Ovary (tissue), 9 donors: Measurements from ENCODE around the gene BMPR2. TPM values are rescaled to one million over a fixed set of nuclear protein-coding genes. Genes with fewer than 3 reads are reported as not detected.

Source experiments
- DNase-seq, 5 donors: peaks; one replicate each; pipeline ENCODE4 v3.0.0-alpha.2; 2019 to 2020
- H3K27ac ChIP-seq, 2 donors: fragments of 200-600 bp; one replicate each; pipeline versions ENCODE4 v1.5.1 to v1.8.0; 2019 to 2022
- H3K27me3 ChIP-seq: fragments of 200-600 bp; one replicate; pipeline ENCODE4 v1.8.0; 2022
- H3K36me3 ChIP-seq: fragments of 200-600 bp; sonication (generic); one replicate; pipeline ENCODE4 v1.5.1; 2019
- H3K4me1 ChIP-seq: one replicate; pipeline ENCODE4 v1.8.1; 2013; ENCODE audit warnings: mild to moderate bottlenecking, moderate library complexity; ENCODE audit not compliant: insufficient read depth
- H3K4me3 ChIP-seq: fragments of 200-600 bp; sonication (generic); one replicate; pipeline ENCODE4 v1.5.1; 2017
- H3K9me3 ChIP-seq, 2 donors: fragments of 200-600 bp in 1 of 2; sonication (generic) in 1 of 2; one replicate each; pipeline versions ENCODE4 v1.5.1 to v1.8.1; 2013 to 2019; ENCODE audit warnings: mild to moderate bottlenecking in 1 of 2, moderate library complexity in 1 of 2
- CTCF ChIP-seq, 3 donors: fragments of 450-650 bp in 2 of 3; fragments of 200-600 bp in 1 of 3; IDR thresholded peaks; one replicate each; pipeline versions ENCODE4 v1.5.1 to v1.8.0; 2016 to 2022; ENCODE audit warnings: antibody characterized with exemption in 3 of 3, mild to moderate bottlenecking in 1 of 3
- EP300 ChIP-seq: sonication (generic); formaldehyde crosslinking; IDR thresholded peaks from one replicate; pipeline ENCODE4 v1.6.1; 2017; ENCODE audit warnings: antibody characterized with exemption
- POLR2A ChIP-seq: fragments of 450-650 bp; IDR thresholded peaks from one replicate; pipeline ENCODE4 v1.6.1; 2017; ENCODE audit warnings: antibody characterized with exemption, mild to moderate bottlenecking, moderate library complexity
- WGBS, 3 donors: extraction: QIAGEN DNeasy Blood & Tissue Kit in 1 of 3; methylation state at CpG; one replicate each; pipeline versions ENCODE4 v1.1.5 to v1.1.7; 2013 to 2017; 5-methylcytosine and 5-hydroxymethylcytosine counted together
- intact Hi-C, 4 donors: fragments of 100-400 bp; cut with DNase I; formaldehyde crosslinking; loops; one replicate each; pipeline versions ENCODE4 v1.11.0 to v1.15.1; 2022 to 2023
- polyA plus RNA-seq, 2 donors: library from polyadenylated mRNA; stranded (reverse); fragments of 200-250 nt in 1 of 2; fragments of 350-450 nt in 1 of 2; fragmentation: Illumina TruSeq in 1 of 2; extraction: RNeasy Lipid Tissue Mini Kit (QIAGEN cat#74804) in 1 of 2; gene quantifications; one replicate each; pipeline ENCODE4 v1.2.3, GENCODE V29; 2013 to 2014
- total RNA-seq, 7 donors: library from RNA; depleted of rRNA in 2 of 7; stranded (reverse); fragments of >200 nt in 2 of 7; fragmentation: NEBNext Ultra II Directional in 3 of 7; extraction: Animal tissue kit (Norgen Biotek cat#: 25700) in 3 of 7; gene quantifications; one replicate each; pipeline versions ENCODE4 v1.1.0 to v1.2.4, GENCODE V29; 2016 to 2023
- donor health status: DM: no; HTN: no; CAD: no; lungs with moderate emphysema.
- donor health status: DM: no; HTN: no; CAD: no.
- donor health status: Bipolar disorder and iron deficiency.
- donor health status: DM: yes; HTN: yes; CAD: no.
- donor health status: DM: no; HTN: no; CAD: no.
- donor health status: DM: yes; HTN: yes; CAD: no.

BMPR2 gene
- total and polyA plus RNA-seq, 9 donors = 14.5 to 55.5 (median 45.1) TPM

GRCh38 chr2:202442882-202443281 lies 66.8 kb downstream of the BMPR2 start:
- intact Hi-C loops = no loop called here
- H3K4me1 ChIP-seq = no peaks in the 10 kb centered on the region
- no peaks in the 10 kb centered on the region for H3K9me3 ChIP-seq
- no peaks in the 10 kb centered on the region for H3K27me3 ChIP-seq
- no peak overlapping the region for H3K27ac ChIP-seq
- DNase-seq = no peak
- no peak overlapping the region for H3K4me3 ChIP-seq
- H3K36me3 ChIP-seq = no peaks in the 10 kb centered on the region
- WGBS, 3 donors = 25 to 45% (median 33%) methylated on average over 2 of the region's 2 CpGs
- TF ChIP-seq CTCF (IDR thresholded peaks at IDR 0.05) (no peak), POLR2A (no peak), EP300 (no peak)

- H3K9me3 ChIP-seq = no peaks in the 10 kb centered on the region
- intact Hi-C loops = no loop called here
- H3K36me3 ChIP-seq = no peaks in the 10 kb centered on the region
- TF ChIP-seq EP300 (no peak), POLR2A (no peak), CTCF (IDR thresholded peaks at IDR 0.05) (no peak)
- no peak overlapping the region for H3K4me3 ChIP-seq
- no peaks in the 10 kb centered on the region for H3K4me1 ChIP-seq
- no peaks in the 10 kb centered on the region for H3K27me3 ChIP-seq
- 98 to 99% (median 98%) methylated on average over 4 of the region's 4 CpGs for WGBS, 3 donors
- H3K27ac ChIP-seq = no peak overlapping the region
- DNase-seq = no peak
Observed at GRCh38 chr2:202444000-202444399, 67.9 kb downstream of the BMPR2 start.

- H3K27ac ChIP-seq = no peak overlapping the region
- H3K9me3 ChIP-seq = no peaks in the 10 kb centered on the region
- no peak overlapping the region for H3K4me3 ChIP-seq
- intact Hi-C loops = no loop called here
- H3K36me3 ChIP-seq = no peaks in the 10 kb centered on the region
- peaks cover 8% of the 10 kb centered on the region for H3K4me1 ChIP-seq
- TF ChIP-seq EP300 (no peak), POLR2A (no peak), CTCF (IDR thresholded peaks at IDR 0.05) (no peak)
- H3K27me3 ChIP-seq = no peaks in the 10 kb centered on the region
- WGBS, 3 donors = 86 to 91% (median 90%) methylated on average over 3 of the region's 3 CpGs
- DNase-seq = no peak
Observed at GRCh38 chr2:202449344-202449743, 73.2 kb downstream of the BMPR2 start.

- Histone ChIP-seq H3K27me3 (no peaks in the 10 kb centered on the region), H3K4me1 (peaks cover 8% of the 10 kb centered on the region), H3K36me3 (no peaks in the 10 kb centered on the region), H3K27ac (no peak overlapping the region), H3K9me3 (no peaks in the 10 kb centered on the region), H3K4me3 (no peak overlapping the region)
- DNase-seq = no peak
- intact Hi-C loops = no loop called here
- TF ChIP-seq EP300 (no peak), POLR2A (no peak), CTCF (IDR thresholded peaks at IDR 0.05) (no peak)
Observed at GRCh38 chr2:202450785-202451184, 74.7 kb downstream of the BMPR2 start.

- no peaks in the 10 kb centered on the region for H3K9me3 ChIP-seq
- 94 to 98% (median 96%) methylated on average over 1 of the region's 1 CpG for WGBS, 3 donors
- no peaks in the 10 kb centered on the region for H3K36me3 ChIP-seq
- TF ChIP-seq EP300 = no peak
- TF ChIP-seq CTCF (IDR thresholded peaks at IDR 0.05) = no peak
- no peak for TF ChIP-seq POLR2A
- intact Hi-C loops = no loop called here
- peaks cover 8% of the 10 kb centered on the region for H3K4me1 ChIP-seq
- no peak overlapping the region for H3K27ac ChIP-seq
- H3K4me3 ChIP-seq = no peak overlapping the region
- no peak for DNase-seq
- no peaks in the 10 kb centered on the region for H3K27me3 ChIP-seq
Observed at GRCh38 chr2:202452744-202453143, 76.6 kb downstream of the BMPR2 start.
